GM12878 (cell line): ENCODE results near the gene TSC2. TPM values are rescaled to one million over a fixed set of nuclear protein-coding genes. Genes with fewer than 3 reads are reported as not detected.

Experiments used
- ATAC-seq: fragments of 200-7000 bp; cut with Tn5 transposase; 3 replicates; pipeline ENCODE4 v1.9.1; 2020; ENCODE audit warnings: mild to moderate bottlenecking, moderate library complexity
- BruUV-seq: library from RNA; stranded (reverse); fragments of 400-500 nt; replicated peaks from 2 replicates; lab custom pipeline; 2021; lab: Mats Ljungman, UMichigan
- CTCF ChIA-PET: fragments of 300-600 bp; sonication (Branson Sonifier 250); formaldehyde crosslinking; extraction: SDS; loops from one replicate; lab custom pipeline; 2021; ENCODE audit warnings: inconsistent platforms; lab: Yijun Ruan, JAX
- POLR2A ChIA-PET: fragments of 350-600 bp; formaldehyde crosslinking; extraction: SDS; loops from one replicate; lab custom pipeline; 2021; ENCODE audit warnings: inconsistent platforms; lab: Charles Lee
- RAD21 ChIA-PET: fragments of 300-600 bp; sonication (Branson Sonifier 250); formaldehyde crosslinking; loops from one replicate; lab custom pipeline; 2023; ENCODE audit warnings: antibody characterized with exemption; ENCODE audit not compliant: unreplicated experiment; lab: Charles Lee
- SMC1A ChIA-PET: fragments of 300-600 bp; sonication (Branson Sonifier 250); formaldehyde crosslinking; loops from one replicate; lab custom pipeline; 2023; ENCODE audit not compliant: unreplicated experiment, uncharacterized antibody; lab: Charles Lee
- DNase-seq: peaks from one replicate; pipeline ENCODE4 v3.0.0-alpha.2; 2011; ENCODE audit warnings: low read depth, low spot score
- FAIRE-seq: peaks from 3 replicates; lab custom pipeline; 2011; peaks lifted over from hg19 to GRCh38; lab: Jason Lieb, UNC
- H2AFZ ChIP-seq: 2 replicates; pipeline ENCODE4 v1.6.0; 2011; ENCODE audit warnings: low read depth, low read length, control low read depth; ENCODE audit not compliant: control insufficient read depth
- H3K27ac ChIP-seq: 2 replicates; pipeline ENCODE4 v1.5.1; 2011; ENCODE audit warnings: control low read depth; ENCODE audit not compliant: control insufficient read depth, insufficient read depth
- H3K27me3 ChIP-seq, 2 experiments: replicated peaks in 1 of 2; 2 replicates each; pipeline versions ENCODE4 v1.6.0 to v1.6.1; 2011; ENCODE audit warnings: low read length in 1 of 2; ENCODE audit not compliant: control insufficient read depth in 2 of 2, insufficient read depth in 2 of 2
- H3K36me3 ChIP-seq, 2 experiments: 2 replicates each; pipeline ENCODE4 v1.5.1; 2011; ENCODE audit warnings: low read length in 1 of 2; ENCODE audit not compliant: control insufficient read depth in 2 of 2, insufficient read depth in 2 of 2
- H3K4me1 ChIP-seq: 2 replicates; pipeline ENCODE4 v1.6.1; 2011; ENCODE audit warnings: mild to moderate bottlenecking, low read length, moderate library complexity, mixed read lengths; ENCODE audit not compliant: control insufficient read depth, insufficient read depth
- H3K4me2 ChIP-seq: 2 replicates; pipeline ENCODE4 v1.6.0; 2011; ENCODE audit warnings: control low read depth; ENCODE audit not compliant: control insufficient read depth, insufficient read depth
- H3K4me3 ChIP-seq: fragments of 200-600 bp; sonication (generic); 2 replicates; pipeline ENCODE4 v1.5.1; 2016
- H3K79me2 ChIP-seq: 2 replicates; pipeline ENCODE4 v1.6.0; 2011; ENCODE audit warnings: low read length; ENCODE audit not compliant: control insufficient read depth, insufficient read depth
- H3K9ac ChIP-seq: 2 replicates; pipeline ENCODE4 v1.8.0; 2011; ENCODE audit warnings: low read length, control low read depth, mixed read lengths; ENCODE audit not compliant: control insufficient read depth, insufficient read depth
- H3K9me3 ChIP-seq: replicated peaks from 3 replicates; pipeline ENCODE4 v1.5.1; 2011; ENCODE audit warnings: mild to moderate bottlenecking, low read length; ENCODE audit not compliant: control insufficient read depth, insufficient read depth
- H4K20me1 ChIP-seq: 2 replicates; pipeline ENCODE4 v1.6.0; 2011; ENCODE audit not compliant: control insufficient read depth, insufficient read depth
- ATF3 ChIP-seq: IDR thresholded peaks from 2 replicates; pipeline ENCODE4 v1.6.1; 2011; ENCODE audit warnings: low read depth, mild to moderate bottlenecking, low read length, moderate library complexity, borderline replicate concordance; ENCODE audit errors: extremely low read depth
- NFYB ChIP-seq: IDR thresholded peaks from 2 replicates; pipeline ENCODE4 v1.6.1; 2011; ENCODE audit warnings: low read depth, mild to moderate bottlenecking, low read length, improper control_type of control experiment, moderate library complexity; ENCODE audit not compliant: insufficient read depth
- NR2C1 ChIP-seq: fragments of 450-650 bp; IDR thresholded peaks from 2 replicates; pipeline ENCODE4 v1.6.1; 2017; ENCODE audit warnings: antibody characterized with exemption, mild to moderate bottlenecking, moderate library complexity
- RAD21 ChIP-seq: IDR thresholded peaks from 2 replicates; pipeline ENCODE4 v1.6.1; 2011; ENCODE audit warnings: mild to moderate bottlenecking, low read depth, low read length, moderate library complexity; ENCODE audit not compliant: insufficient read depth
- RELB ChIP-seq: fragments of 450-650 bp; IDR thresholded peaks from 2 replicates; pipeline ENCODE4 v1.6.1; 2017; ENCODE audit warnings: low read depth, mild to moderate bottlenecking, moderate library complexity
- SMARCA5 ChIP-seq: fragments of 450-650 bp; IDR thresholded peaks from 2 replicates; pipeline ENCODE4 v1.6.1; 2017; ENCODE audit warnings: mild to moderate bottlenecking
- SPI1 ChIP-seq: IDR thresholded peaks from 2 replicates; pipeline ENCODE4 v1.6.1; 2011; ENCODE audit warnings: low read depth, mild to moderate bottlenecking, low read length, moderate library complexity, borderline replicate concordance; ENCODE audit not compliant: insufficient read depth
- SRF ChIP-seq, 2 experiments: IDR thresholded peaks; 2 replicates each; pipeline ENCODE4 v1.6.1; 2011; ENCODE audit warnings: low read depth in 2 of 2, low read length in 2 of 2, mild to moderate bottlenecking in 1 of 2, moderate library complexity in 1 of 2
- SUPT20H ChIP-seq: IDR thresholded peaks from 2 replicates; pipeline ENCODE4 v1.6.1; 2011; ENCODE audit warnings: low read depth, mild to moderate bottlenecking, low read length, moderate library complexity, borderline replicate concordance; ENCODE audit not compliant: control insufficient read depth
- ZNF592 ChIP-seq: fragments of 450-650 bp; IDR thresholded peaks from 2 replicates; pipeline ENCODE4 v1.6.1; 2017; ENCODE audit warnings: mild to moderate bottlenecking, moderate library complexity
- ZNF622 ChIP-seq: fragments of 450-650 bp; IDR thresholded peaks from 2 replicates; pipeline ENCODE4 v1.6.1; 2017; ENCODE audit warnings: mild to moderate bottlenecking, inconsistent platforms
- WGBS: methylation state at CpG from one replicate; pipeline ENCODE4 v1.1.6; 2016; ENCODE audit warnings: low lambda C conversion rate; ENCODE audit not compliant: insufficient replicate concordance, insufficient coverage; ENCODE audit errors: missing lambda C conversion rate; 5-methylcytosine and 5-hydroxymethylcytosine counted together
- in situ Hi-C: fragments of 300-500 bp; cut with MboI; formaldehyde crosslinking; loops from 9 replicates; pipeline ENCODE4 v1.14.3; 2018; ENCODE audit warnings: mixed read lengths
- intact Hi-C: fragments of 100-400 bp; cut with micrococcal nuclease; formaldehyde crosslinking; loops from one replicate; pipeline ENCODE4 v1.14.2; 2022; ENCODE audit not compliant: unreplicated experiment
- polyA plus RNA-seq, 11 experiments: library from polyadenylated mRNA; depleted of rRNA in 4 of 11; unstranded in 6 of 11; stranded (reverse) in 5 of 11; fragments of >200 nt; fragmentation: Nextera tagmentation in 4 of 11; fragmentation: Illumina TruSeq in 1 of 11; extraction: Ambion mirVana in 4 of 11; extraction: Trizol in 1 of 11; gene quantifications; 1 replicate in 1 of 11; 2 replicates in 10 of 11; pipeline versions ENCODE4 v1.2.1 to v1.2.3, GENCODE V29; 2011 to 2016; ENCODE audit warnings: inconsistent platforms in 2 of 11, missing spikeins in 2 of 11, low read depth in 1 of 11
- total RNA-seq, 4 experiments: library from RNA; depleted of rRNA in 3 of 4; stranded (reverse); fragments of >200 nt in 3 of 4; fragmentation: Illumina TruSeq in 1 of 4; extraction: Trizol in 1 of 4; gene quantifications; 2 replicates each; pipeline versions ENCODE4 v1.2.1 to v1.2.3, GENCODE V29; 2013 to 2021
- TF ChIP-seq, protein P1 (sequence below): fragments of 450-650 bp; IDR thresholded peaks from 2 replicates; pipeline ENCODE4 v1.6.1; 2017; ENCODE audit warnings: antibody characterized with exemption, mild to moderate bottlenecking, moderate library complexity

TSC2 gene
- total and polyA plus RNA-seq, 10 of the 15 experiments (the other 5 are each of a cell fraction or from before 2014, with no cell fraction given): 1.6 to 77.0 (median 21.6) TPM

DNA sequence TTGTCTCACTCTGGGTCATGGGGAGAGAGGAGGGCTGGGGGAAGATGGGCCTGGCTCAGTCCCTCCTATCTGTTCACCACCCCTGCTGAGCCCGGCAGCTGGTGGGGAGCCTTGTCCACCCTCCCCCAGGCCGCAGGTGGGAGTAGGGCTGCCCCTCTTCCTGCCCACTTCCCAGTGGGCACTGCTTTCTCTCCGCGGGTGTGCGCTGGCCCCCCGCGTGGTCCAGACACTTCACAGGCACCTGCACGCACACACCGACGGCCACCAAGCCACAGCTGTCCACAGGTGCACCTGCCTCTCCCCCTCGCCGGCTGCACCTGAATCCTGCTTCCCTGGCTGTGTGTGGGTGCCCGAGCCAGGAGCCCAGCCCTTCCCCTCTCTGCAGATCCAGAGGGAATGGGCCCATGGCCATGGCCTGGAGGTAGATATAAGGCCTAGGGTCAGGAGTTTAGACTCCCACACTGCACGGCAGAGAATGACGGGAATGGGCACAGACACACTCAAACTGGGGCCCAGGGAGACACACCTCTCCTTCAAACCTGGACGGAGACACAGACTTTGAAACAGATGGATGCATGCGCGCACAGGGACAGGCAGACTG, 19.1 kb upstream of the TSC2 start:
- H3K4me2 ChIP-seq: no peak overlapping the region
- H3K27ac ChIP-seq: no peak overlapping the region
- no peak overlapping the region for H3K9ac ChIP-seq
- no peak for ATAC-seq
- ChIA-PET RAD21 (no interaction called here), SMC1A (interaction anchor here (0.9 kb wide), 1 partner anchor 112 kb away, joined by 4 read pairs; no protein-coding TSS in a partner anchor), CTCF (no interaction called here), POLR2A (no interaction called here)
- peaks cover 11 to 13% of the 10 kb centered on the region in 2 experiments for H3K27me3 ChIP-seq
- intact Hi-C loops: no loop called here
- FAIRE-seq: no peak
- no peak for DNase-seq
- in situ Hi-C loops: no loop called here
- no peak overlapping the region for H2AFZ ChIP-seq
- no peaks in the 10 kb centered on the region for H3K9me3 ChIP-seq
- H3K79me2 ChIP-seq: no peaks in the 10 kb centered on the region
- no TSS peak for BruUV-seq
- H3K4me3 ChIP-seq: no peak overlapping the region
- peaks cover under 1% of the 10 kb centered on the region; the same call in 1 of the 2 replicates for H3K4me1 ChIP-seq
- peaks cover 5% of the 10 kb centered on the region; the same call in 1 of the 2 replicates for H4K20me1 ChIP-seq
- WGBS: 69% methylated on average over 18 of the region's 18 CpGs
- H3K36me3 ChIP-seq: no peaks in the 10 kb centered on the region
- TF ChIP-seq RAD21 (no peak), RELB (no peak), SMARCA5 (no peak), ATF3 (no peak), NFYB (no peak), SRF (IDR thresholded peaks at IDR 0.05; ENCODE audit: low read depth in 2 of 2, low read length in 2 of 2) (no peak), ZNF592 (no peak), SUPT20H (no peak), NR2C1 (no peak), SPI1 (no peak), ZNF622 (no peak)
- TF ChIP-seq, protein P1, sequence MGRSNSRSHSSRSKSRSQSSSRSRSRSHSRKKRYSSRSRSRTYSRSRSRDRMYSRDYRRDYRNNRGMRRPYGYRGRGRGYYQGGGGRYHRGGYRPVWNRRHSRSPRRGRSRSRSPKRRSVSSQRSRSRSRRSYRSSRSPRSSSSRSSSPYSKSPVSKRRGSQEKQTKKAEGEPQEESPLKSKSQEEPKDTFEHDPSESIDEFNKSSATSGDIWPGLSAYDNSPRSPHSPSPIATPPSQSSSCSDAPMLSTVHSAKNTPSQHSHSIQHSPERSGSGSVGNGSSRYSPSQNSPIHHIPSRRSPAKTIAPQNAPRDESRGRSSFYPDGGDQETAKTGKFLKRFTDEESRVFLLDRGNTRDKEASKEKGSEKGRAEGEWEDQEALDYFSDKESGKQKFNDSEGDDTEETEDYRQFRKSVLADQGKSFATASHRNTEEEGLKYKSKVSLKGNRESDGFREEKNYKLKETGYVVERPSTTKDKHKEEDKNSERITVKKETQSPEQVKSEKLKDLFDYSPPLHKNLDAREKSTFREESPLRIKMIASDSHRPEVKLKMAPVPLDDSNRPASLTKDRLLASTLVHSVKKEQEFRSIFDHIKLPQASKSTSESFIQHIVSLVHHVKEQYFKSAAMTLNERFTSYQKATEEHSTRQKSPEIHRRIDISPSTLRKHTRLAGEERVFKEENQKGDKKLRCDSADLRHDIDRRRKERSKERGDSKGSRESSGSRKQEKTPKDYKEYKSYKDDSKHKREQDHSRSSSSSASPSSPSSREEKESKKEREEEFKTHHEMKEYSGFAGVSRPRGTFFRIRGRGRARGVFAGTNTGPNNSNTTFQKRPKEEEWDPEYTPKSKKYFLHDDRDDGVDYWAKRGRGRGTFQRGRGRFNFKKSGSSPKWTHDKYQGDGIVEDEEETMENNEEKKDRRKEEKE: no peak
